GM18517 (cell line): ENCODE measurements around the gene CCR5.
A peak's percentile ranks its signal among the peaks of the same experiment; 100 is the strongest.
"Not testable (repeated sequence)": the region's sequence is repeated elsewhere in the genome, so short reads cannot be mapped to it uniquely, and the experiment has no call there.

Experiments
- ATAC-seq: cut with Tn5 transposase; IDR thresholded peaks from one replicate; pipeline ENCODE4 v1.9.1; 2021; ENCODE audit warnings: mild to moderate bottlenecking, moderate library complexity; ENCODE audit not compliant: unreplicated experiment

Gene CCR5

GRCh38 chr3:46370839-46371518 is at the start of gene CCR5:
Gene CCR5, plus strand, starts transcription at chr3:46370946. Its CDS starts 1,957 bp downstream, at chr3:46372903.
- no peak for ATAC-seq

DNA sequence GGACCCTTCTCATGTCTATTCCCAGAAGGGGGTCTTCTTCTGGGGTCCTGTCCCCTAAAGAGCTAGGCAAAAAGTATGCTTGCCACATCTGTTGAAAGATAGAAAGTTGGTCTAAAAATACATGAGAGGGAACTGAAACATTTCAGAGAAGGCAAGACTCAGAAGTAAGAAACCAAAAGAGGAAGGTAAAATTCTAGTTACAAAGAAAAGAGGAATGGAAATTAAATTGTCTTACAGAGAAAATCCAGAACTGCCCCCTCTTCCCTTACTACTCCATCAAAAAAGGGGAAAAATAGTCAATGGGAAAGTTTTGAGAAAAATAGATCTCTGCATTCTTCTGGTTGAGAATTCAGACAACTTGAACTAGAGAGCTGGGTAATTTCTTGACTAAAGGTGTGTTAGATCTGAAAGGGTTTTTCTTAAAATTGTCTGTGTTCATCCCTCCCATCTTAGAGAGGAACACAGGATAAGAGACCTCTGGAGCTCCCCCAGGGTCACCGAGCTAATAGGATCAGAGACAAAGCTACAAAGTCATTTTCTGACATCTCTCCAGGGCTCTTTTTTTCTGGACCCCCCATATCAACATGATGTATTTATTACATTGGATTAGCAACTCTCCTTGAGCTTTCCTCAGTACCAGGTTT is 49.2 kb upstream of the CCR5 start:
- no peak for ATAC-seq

DNA sequence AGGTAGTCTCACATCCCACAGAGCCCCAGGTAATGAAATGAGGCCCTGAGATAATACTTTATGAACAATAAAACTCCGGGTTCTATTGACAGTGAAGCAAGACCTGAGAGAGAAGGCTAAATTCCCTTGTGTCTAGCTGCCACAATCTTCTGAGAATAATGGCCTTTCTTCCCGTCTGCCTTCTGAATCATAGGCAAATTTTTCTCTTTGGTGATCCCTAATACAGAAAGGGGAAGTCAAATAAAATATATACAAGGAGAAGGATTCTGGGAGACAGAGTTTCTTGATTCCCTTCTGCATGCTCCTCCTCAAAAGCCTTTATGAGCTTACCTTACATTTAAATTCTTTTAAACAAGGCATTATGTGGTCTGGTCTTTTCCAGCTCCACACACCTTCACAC is 46.7 kb upstream of the CCR5 start:
- ATAC-seq, result no peak

DNA sequence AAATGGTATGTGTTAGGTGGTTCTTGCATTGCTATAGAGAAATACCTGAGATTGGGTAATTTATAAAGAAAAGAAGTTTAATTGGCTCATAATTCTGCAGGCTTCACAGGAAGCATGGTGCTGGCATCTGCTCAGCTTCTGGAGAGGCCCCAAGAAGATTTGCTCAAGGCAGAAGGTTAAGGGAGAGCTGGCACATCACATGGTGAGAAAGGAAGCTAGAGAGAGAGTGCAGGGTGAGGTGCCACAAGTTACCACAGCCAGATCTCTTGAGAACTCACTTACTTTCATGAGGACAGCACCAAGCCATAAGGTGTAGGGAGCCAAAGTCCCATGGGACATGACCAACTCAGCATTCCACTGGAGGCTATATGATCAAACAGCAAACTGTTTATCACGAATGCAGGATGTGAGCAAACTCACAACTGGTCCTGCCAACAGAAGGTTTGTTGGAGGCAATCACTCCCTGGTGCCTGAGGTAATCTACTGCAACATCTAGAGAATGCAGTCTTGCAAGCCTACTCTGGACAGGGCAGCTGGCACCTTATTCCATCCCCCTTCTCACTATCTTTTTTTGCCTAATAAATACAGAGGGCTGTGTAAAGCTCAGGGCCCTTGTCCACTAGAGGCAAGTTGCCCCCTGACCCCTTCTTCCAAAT is 45.0 kb upstream of the CCR5 start:
- ATAC-seq, result no peak

GRCh38 chr3:46330676-46331075 is 40.1 kb upstream of the CCR5 start:
- not testable (repeated sequence) for ATAC-seq

- ATAC-seq, result no peak
These were observed 35.8 kb upstream of the CCR5 start for GRCh38 chr3:46334741-46335478.

- no peak for ATAC-seq
These were observed 35.2 kb upstream of the CCR5 start for GRCh38 chr3:46335541-46335940.

- ATAC-seq, result no peak
These were observed 32.8 kb upstream of the CCR5 start for GRCh38 chr3:46337911-46338310.

- ATAC-seq, result no peak
These were observed 31.9 kb upstream of the CCR5 start for GRCh38 chr3:46338840-46339239.

DNA sequence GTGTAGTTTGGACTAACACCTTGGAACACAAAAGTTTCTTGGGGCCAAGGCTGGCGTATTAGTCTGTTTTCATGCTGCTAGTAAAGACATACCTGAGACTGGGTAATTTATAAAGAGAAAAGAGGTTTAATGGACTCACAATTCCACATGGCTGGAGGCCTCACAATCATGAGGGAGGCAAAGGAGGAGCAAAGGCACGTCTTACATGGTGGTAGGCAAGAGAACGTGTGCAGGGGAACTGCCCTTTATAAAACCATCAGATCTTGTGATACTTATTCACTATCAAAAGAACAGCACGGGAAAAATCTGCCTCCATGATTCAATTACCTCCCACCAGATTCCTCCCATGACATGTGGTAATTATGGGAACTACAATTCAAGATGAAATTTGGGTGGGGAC is 26.3 kb upstream of the CCR5 start:
- ATAC-seq, result no peak

DNA sequence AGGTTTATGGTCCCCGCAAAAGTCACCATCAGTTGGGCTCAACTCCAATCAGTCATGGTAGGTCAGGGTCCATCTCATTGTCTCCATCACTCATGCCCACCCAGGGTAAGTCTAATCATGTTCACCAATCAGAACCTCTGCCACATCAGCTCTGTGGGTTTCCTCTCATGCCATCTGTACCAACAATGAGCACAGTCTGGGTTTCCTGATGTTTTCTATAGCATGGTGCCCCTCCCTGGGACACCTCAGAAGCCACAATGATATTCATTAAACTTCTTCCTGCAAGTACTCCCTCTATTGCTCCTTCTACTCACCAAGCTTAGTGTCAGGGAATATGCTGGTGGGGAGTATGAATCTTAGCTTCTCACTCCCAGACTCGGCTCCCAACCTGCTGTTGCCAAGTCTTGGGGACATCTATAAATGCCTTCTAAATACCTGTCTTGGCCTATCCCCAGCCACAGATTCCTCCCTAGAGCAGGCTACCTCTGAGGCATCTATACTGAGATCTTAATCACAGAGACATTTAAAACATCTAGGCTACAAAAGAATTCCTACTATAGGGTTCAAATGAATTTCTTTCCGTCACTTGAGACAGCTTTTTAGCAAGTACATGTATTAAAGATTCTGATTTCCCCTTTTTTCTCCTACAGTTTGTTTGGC is 21.8 kb upstream of the CCR5 start:
- no peak for ATAC-seq

- ATAC-seq, result peak; percentile 80
These were observed 21.1 kb upstream of the CCR5 start for GRCh38 chr3:46349484-46350261.

- peak; percentile 42 for ATAC-seq
These were observed 20.5 kb upstream of the CCR5 start for GRCh38 chr3:46350262-46350565.

- no peak for ATAC-seq
These were observed 19.1 kb upstream of the CCR5 start for GRCh38 chr3:46351646-46352045.

DNA sequence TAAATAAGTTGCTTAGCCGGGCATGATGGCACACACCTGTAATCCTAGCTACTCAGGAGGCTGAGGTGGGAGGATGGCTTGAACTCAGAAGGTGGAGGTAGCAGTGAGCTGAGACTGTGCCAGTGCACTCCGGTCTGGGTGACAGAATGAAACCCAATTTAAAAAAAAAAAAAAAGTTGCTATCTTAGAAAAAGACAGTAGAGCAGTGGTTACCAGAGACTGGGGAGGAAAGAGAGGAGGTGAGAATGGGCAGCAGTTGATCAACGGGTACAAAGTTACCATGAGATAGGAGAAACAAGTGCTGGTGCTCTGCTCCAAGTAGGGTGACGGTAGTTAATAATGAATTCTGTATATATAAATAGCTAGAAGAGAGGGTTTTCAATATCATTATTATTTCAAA is 17.7 kb upstream of the CCR5 start:
- ATAC-seq, result no peak

DNA sequence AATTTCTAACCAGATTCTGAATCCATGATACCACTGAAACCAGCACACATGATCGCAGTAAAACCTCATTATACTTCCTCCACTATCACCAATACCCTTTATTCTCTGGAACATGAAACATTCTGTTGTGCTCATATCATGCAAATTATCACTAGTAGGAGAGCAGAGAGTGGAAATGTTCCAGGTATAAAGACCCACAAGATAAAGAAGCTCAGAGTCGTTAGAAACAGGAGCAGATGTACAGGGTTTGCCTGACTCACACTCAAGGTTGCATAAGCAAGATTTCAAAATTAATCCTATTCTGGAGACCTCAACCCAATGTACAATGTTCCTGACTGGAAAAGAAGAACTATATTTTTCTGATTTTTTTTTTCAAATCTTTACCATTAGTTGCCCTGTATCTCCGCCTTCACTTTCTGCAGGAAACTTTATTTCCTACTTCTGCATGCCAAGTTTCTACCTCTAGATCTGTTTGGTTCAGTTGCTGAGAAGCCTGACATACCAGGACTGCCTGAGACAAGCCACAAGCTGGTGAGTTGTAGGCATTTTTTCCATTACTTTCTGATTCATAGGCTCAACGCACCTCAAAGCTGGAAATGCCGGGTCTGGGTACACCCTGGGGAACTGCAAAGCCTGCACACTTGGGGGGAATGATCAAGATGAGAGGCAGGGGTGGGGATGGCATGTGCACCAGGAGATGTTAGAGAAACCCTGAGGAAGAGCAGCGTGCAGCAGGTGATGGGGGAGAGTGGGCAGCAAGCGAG is 16.9 kb upstream of the CCR5 start, which contains the start of gene CCR2:
CCR2 (plus strand) TSS at position 465 of the 764 bp plus-strand sequence. CDS start 3,417 bp downstream, outside the sequence.
- ATAC-seq, result no peak

DNA sequence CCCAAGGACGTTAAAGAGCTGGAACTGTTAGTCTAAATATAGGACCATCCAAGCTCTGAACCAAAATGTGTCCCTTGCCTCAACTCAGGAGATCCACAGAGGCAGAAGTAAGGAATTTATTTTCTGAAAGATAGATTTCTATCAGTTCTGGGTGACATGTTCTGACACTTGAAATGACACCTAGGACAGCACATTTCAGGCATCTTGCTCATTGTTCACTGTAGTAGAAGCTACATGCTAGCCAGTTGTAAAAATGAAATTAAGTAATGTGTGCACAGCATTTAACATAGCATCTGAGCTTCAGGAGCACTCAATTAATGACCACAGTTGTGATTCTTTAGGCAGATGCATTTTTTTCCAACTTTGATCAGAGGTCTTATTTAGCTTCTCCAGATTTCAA is 16.3 kb upstream of the CCR5 start:
- no peak for ATAC-seq

DNA sequence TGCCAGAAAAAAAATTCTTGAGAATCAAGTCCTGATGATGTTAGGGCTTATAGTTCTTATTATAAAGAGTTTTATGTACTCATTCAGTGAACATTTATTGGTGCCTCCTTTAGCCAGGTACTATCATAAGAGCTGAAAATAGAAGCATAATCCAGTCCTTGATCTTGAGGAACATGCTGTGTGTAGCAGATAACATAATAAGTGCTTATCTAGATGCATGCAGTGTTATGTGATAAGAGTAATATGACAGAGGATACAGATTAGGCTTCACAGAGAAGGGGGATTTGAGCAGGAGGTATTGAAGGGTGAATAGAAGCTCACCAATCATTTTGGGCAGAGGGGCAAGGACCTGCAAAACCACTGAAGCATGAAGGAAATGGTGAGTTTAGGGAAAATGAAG is 15.8 kb upstream of the CCR5 start:
- no peak for ATAC-seq

DNA sequence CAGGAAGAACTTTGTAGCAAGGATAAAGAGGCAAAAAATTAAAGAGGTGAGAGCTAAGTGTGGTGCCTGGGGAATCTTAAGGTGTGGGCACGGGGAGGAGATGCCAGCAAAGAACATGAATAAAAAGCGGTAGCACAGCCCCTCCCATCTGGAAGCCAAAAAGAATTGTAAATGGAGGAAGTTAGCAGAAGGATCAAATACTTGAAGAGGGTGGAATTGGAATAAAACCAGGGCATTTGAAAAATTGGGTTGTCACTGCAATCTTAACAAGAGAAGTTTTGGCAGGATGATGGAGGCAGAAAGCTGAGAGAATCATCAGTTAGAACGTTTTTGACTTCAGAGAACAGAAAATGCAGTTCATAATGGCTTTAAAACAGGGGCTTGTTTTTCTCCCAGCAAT is 14.5 kb upstream of the CCR5 start:
- ATAC-seq, result no peak

GRCh38 chr3:46356909-46357308 is 13.8 kb upstream of the CCR5 start:
- ATAC-seq, result no peak
